ELF-1 (cell line): Measurements from ENCODE around the gene ASIC3.

ENCODE experiments used
- DNase-seq: peaks from one replicate; pipeline ENCODE4 v3.0.0-alpha.2; 2016; ENCODE audit warnings: low read depth, low spot score

Gene ASIC3

GRCh38 chr7:151085329-151085690 lies 37.0 kb downstream of the ASIC3 start:
- DNase-seq: no peak

- DNase-seq: peak; percentile 86
Measured at GRCh38 chr7:151085691-151086620, 37.6 kb downstream of the ASIC3 start, which contains the start of gene AGAP3. Gene AGAP3 (plus strand): TSS chr7:151086475. CDS start chr7:151086742, 267 bp downstream.

- peak; percentile 41 for DNase-seq
Measured at GRCh38 chr7:151086802-151087244, 38.5 kb downstream of the ASIC3 start.

DNA sequence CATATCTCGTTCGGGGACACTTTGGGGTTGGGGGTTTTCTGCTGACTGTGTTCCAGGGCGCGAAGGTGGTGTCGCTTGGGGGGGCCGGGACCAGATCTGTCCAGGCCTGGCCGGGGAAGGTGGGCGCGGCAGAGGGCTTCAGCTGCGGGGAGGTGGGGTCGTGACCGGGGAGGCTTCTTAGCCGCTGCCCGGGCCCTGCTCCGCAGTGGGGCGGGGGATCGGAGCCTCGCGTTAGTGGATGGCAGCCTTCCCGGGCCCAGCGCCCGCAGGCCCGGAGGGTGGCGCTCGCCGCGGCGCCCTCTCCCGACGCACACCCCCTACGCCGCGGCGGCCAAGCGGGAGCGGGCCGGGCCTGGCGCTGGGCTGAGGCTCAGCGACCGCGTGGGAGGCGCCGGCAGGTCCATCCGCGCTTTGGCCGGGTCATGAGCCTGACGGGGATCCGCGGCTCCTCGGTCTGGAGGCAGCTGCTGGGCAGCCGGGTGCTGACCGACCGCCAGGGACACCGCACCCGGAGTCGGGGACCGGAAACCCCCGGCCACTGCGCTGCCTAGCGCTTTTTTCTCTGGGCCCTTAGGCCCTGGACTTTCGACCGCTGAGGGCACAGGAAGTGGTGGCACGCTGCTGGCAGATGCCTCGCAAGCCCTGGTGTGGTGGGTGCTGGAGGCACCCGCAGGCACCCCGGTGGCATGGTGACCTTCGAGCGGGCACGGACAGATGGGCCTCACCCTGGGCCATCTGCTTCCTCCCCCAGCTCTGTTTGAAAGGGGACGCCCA lies 39.1 kb downstream of the ASIC3 start:
- DNase-seq: peak; percentile 45

DNA sequence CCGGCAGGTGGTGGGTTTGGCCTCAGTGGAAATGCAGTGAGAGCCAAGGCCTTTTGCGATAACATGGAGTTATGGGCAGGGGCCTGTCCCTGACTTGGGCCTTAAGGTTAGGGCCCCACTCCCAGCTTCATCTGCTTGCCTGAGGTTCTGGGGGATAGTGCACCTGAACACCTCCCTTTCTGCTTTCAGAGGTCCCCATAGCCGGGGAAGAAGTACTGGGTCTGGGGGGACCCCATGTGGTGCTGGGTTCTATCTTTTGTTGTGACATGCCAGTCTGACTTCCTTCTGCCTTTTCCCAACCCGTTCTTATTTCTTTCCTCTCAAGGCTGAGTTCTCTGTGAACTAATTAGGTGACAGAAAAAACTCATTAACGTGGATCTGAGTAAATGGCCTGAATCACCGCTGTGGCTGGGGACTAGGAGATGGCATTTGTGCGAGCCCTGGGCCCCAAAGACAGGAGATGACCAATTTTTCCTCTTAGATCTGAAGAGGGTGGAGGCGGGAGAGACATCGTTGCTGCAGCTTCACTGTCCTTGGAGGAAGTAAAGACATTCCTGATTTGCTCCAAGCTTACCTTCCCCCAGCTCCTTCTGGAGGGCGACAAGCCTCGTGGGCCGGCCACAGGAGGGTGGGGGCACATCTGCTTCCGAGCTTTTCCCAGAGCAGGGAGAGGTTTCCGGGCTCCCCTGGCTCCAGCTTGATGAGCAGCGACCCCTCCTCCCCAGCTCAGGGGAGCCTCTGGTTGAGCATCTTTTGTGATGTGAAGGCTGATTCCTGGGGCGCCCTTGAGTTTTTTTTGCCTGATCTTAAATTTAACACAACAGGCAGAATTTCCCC lies 39.9 kb downstream of the ASIC3 start:
- peak; percentile 32 for DNase-seq

GRCh38 chr7:151088856-151089699 lies 40.7 kb downstream of the ASIC3 start:
- DNase-seq: peak; percentile 96

- no peak for DNase-seq
Measured at GRCh38 chr7:151089893-151090730, 41.8 kb downstream of the ASIC3 start.

DNA sequence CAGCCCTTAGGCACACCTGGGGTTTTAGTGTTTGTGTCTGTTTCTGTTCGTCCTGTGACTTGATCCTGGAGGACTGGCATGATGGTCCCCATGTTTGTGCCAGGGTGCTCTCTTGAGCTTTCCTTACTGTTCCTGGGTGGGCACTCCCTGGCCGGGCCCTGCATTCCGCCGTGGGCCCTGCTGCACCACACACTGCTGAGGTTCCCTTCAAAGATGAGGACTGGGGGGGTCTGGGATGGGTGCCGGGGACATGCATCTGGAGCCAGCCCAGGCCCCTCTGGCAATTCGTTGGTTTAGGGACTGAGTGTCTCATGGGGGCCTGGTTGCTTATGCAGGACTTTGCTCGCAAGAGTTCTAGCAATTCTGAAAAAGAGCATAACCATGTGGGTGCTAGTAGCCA lies 42.7 kb downstream of the ASIC3 start:
- no peak for DNase-seq

GRCh38 chr7:151091431-151091830 lies 43.1 kb downstream of the ASIC3 start:
- DNase-seq: peak; percentile 82

GRCh38 chr7:151091988-151092387 lies 43.7 kb downstream of the ASIC3 start:
- no peak for DNase-seq

DNA sequence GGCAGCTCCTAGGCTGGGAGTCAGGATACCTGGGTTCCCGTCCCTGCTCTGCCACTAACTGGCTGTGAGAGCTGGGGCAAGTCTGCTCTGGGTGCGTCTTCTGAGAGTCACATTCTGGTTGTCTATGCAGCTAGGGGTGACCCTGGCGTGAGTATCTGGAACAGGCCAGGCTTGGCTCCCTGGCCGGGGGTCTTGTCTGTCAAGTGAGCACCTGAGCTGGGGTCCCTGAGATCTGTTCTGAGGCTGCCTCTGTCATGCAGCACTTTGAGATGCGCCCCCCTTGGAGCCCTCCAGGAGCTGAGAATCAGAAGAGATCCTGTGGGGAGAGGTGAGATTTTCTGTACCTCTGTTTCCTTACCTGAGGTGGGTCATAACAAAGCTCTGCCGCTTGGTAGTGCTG lies 45.4 kb downstream of the ASIC3 start:
- DNase-seq: no peak

- no peak for DNase-seq
Measured at GRCh38 chr7:151094675-151095074, 46.3 kb downstream of the ASIC3 start.

DNA sequence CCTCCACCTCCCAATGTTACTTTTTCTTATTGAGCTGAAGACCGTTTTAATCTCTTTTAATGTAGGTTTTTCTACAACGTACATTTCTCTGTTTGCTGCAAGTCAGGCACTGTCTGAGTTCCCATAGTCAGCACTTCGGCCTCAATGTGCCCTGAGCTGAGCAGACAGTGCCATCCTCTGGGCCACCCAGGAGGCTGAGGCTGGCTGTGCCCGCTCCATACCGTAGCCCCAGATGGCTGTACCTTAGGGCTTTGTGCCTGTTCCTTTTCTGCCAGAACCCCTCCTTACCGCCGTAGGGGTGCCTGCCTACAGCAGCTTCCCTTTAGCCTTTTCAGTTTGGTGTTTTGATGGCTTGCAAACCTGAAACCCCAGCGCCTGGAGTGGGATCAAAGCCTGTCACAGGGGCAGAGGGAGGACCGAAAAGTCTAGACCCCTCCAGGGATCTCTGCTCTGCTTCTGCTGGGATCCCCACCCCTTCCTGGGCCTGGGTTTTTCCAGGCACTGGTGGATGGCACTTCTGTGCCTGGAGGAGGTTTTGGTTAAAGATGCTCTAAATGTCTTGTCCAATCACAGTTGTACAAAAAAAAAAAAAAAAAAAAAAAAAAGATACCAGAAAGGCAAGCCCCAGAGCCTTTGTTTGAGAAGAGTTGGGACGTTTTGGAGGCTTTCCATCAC lies 46.9 kb downstream of the ASIC3 start:
- DNase-seq: no peak

DNA sequence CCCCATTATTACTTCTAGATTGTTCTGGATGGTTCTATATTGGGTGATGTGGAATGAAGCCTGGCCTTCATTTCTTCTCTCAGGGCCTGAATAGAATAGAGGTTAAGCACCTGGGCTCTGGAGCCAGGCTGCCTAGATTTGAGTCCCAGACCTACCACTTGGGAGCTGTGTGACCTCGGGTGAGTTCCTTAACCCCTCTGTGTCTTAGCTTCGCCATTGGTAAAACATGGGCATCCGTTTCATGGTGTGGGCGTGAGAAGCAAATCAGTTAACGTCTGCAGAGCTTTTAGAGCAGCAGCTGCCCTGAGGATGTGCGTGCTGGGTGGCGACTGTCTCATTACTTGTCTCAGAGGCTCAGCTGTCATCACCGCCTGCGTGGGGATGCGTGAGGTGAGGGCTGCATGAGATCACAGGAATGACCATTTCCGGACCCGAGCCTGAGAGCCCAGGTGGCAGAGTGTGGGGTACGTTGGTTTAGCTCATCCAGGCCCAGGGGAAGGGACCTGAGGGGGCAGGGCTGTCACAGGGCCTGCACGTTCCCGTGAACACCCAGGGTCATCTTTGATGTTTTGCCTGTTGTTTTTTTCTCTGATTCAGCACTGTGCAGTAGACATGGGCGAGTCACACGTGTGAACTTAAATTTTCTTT lies 47.6 kb downstream of the ASIC3 start:
- DNase-seq: no peak

GRCh38 chr7:151099486-151100211 lies 51.3 kb downstream of the ASIC3 start:
- no peak for DNase-seq

DNA sequence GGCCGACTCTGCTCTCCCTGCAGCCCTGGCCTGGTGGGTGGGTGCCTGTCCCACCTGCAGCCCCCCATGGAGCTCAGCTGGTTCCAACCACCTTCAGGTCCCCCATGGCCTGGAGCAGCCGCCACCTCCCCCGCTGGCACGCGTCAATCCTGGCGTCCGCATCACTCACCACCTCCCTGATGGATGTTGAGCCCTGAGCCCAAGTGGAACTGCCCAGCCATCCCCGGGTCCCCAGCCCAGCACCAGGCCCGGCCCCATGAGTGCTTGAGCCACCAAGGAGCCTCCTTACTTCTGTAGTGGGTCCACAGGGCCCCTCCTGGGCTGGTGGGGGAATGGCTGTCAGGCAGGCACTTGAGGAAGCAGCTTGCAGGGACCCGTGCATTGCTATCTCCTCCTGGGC lies 52.6 kb downstream of the ASIC3 start:
- no peak for DNase-seq

GRCh38 chr7:151101621-151102396 lies 53.5 kb downstream of the ASIC3 start:
- DNase-seq: no peak
